ENCODE data around the gene C16orf89. TPM values are rescaled to one million over a fixed set of nuclear protein-coding genes. Genes with fewer than 3 reads are reported as not detected.

C16orf89 gene
- total RNA-seq, 4 donors from 2014 or later: 3.8 to 16.6 (median 7.1) TPM

DNA sequence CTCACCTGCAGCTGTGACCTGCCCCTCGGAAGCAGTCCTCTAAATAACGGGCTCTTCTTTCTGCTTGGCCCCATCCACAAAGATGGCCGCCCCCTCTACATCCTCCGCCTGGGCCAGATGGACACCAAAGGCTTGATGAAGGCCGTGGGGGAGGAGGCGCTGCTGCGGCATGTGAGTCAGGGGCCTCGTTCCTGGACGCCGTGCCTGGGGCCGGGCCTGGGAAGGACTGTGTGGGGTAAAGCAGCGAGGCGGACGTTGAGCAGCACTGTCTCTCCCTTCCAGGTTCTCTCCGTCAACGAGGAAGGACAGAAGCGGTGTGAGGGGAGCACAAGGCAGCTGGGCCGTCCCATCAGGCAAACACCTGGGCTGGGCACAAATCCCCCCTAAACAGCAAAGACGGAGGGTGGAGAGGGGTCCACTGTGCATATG is 65.2 kb downstream of the C16orf89 start:
- DNase-seq (ENCODE audit: low spot score) (no peak), ATAC-seq (ENCODE audit: low FRiP score) (no peak)
- TF ChIP-seq CTCF (IDR thresholded peaks at IDR 0.05): no peak

- ATAC-seq (ENCODE audit: low FRiP score) (no peak), DNase-seq (ENCODE audit: low spot score) (no peak)
- TF ChIP-seq CTCF (IDR thresholded peaks at IDR 0.05): no peak
These were observed 70.9 kb downstream of the C16orf89 start for GRCh38 chr16:4994719-4995434.

Other genes with a start within 250 kb of the C16orf89 start
- 10 to 100 TPM; 44.4 to 56.0 (median 52.0) TPM for gene GLYR1, start 218.7 kb downstream of the C16orf89 start, total RNA-seq
- gene UBN1, start 218.5 kb downstream of the C16orf89 start, total RNA-seq: 10 to 100 TPM; 32.8 to 67.5 (median 41.1) TPM
- 10 to 100 TPM; 31.3 to 97.6 (median 59.5) TPM for gene PPL, start 128.8 kb downstream of the C16orf89 start, total RNA-seq
- gene SEC14L5, start 107.6 kb downstream of the C16orf89 start, total RNA-seq: 1 to 10 TPM in 1 of 4 donors, under 1 TPM in 3; 0.12 to 1.3 (median 0.45) TPM
- gene NAGPA, start 32.0 kb downstream of the C16orf89 start, total RNA-seq: 10 to 100 TPM; 14.9 to 29.7 (median 21.9) TPM
- 10 to 100 TPM; 16.9 to 19.5 (median 18.0) TPM for gene ALG1, start 5.9 kb upstream of the C16orf89 start, total RNA-seq
- gene EEF2KMT, start 31.8 kb upstream of the C16orf89 start, total RNA-seq: 10 to 100 TPM in 2 of 4 donors, 1 to 10 TPM in 2; 6.3 to 12.2 (median 8.6) TPM

Data from omental fat pad (tissue), 4 donors.